ENCODE results near the gene SEC23A. TPM values are rescaled to one million over a fixed set of nuclear protein-coding genes. Genes with fewer than 3 reads are reported as not detected.
"Not testable (repeated sequence)": the region's sequence is repeated elsewhere in the genome, so short reads cannot be mapped to it uniquely, and the experiment has no call there.

SEC23A gene
- polyA plus RNA-seq, 2 of the 4 experiments (the other 2 are of a cell fraction): 96.4 to 176 TPM

DNA sequence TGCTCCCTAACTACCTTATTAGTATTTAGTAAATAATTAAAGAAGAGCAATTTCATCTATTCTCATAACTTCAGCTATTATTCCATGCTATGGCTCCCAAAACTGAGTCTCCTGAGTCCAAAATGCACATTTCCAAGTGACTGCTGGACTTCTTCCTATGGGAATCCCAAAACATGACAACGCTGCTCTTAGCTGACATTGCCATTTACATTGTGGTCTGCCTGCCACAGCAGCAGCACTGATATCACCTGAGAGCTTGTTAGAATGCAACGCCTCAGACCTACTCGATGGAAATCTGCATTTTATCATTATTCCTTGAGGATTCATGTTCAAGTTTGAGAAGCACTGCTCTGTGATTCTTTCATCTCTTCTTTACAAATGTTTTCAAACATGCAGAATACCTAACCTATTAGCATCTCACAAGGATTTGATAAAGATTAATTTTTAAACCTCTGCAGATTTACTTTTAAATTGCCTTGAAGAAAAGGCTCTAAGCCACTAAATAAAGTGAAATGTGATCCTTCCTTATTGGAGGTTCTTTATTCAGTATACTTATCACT is 77.7 kb downstream of the SEC23A start:
- ChIA-PET POLR2A (no interaction called here), CTCF (interaction anchor here (0.6 to 2.0 kb wide), 4 partner anchors 8 to 276 kb away, joined by 3 to 8 read pairs (median 5); no protein-coding TSS in a partner anchor)
- H3K4me1 ChIP-seq: peaks cover 11% of the 10 kb centered on the region; the same call in 2 of the 3 replicates
- 70% methylated on average over 3 of the region's 3 CpGs for WGBS (ENCODE audit: missing lambda C conversion rate)
- FAIRE-seq: no peak
- no peak overlapping the region for H3K4me3 ChIP-seq
- DNase-seq (ENCODE audit: low read depth in 1 of 2, low spot score in 1 of 2): no peak
- no peak for ATAC-seq
- H3K27ac ChIP-seq: no peak overlapping the region
- H3K9me3 ChIP-seq: no peaks in the 10 kb centered on the region
- H3K4me2 ChIP-seq: no peak overlapping the region
- TF ChIP-seq, protein P1, sequence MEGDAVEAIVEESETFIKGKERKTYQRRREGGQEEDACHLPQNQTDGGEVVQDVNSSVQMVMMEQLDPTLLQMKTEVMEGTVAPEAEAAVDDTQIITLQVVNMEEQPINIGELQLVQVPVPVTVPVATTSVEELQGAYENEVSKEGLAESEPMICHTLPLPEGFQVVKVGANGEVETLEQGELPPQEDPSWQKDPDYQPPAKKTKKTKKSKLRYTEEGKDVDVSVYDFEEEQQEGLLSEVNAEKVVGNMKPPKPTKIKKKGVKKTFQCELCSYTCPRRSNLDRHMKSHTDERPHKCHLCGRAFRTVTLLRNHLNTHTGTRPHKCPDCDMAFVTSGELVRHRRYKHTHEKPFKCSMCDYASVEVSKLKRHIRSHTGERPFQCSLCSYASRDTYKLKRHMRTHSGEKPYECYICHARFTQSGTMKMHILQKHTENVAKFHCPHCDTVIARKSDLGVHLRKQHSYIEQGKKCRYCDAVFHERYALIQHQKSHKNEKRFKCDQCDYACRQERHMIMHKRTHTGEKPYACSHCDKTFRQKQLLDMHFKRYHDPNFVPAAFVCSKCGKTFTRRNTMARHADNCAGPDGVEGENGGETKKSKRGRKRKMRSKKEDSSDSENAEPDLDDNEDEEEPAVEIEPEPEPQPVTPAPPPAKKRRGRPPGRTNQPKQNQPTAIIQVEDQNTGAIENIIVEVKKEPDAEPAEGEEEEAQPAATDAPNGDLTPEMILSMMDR (IDR thresholded peaks at IDR 0.05): no peak
- no peak for TF ChIP-seq CHD4 (IDR thresholded peaks at IDR 0.05; ENCODE audit: borderline replicate concordance)
- TF ChIP-seq ZFP36 (IDR thresholded peaks at IDR 0.05; ENCODE audit: borderline replicate concordance, partially characterized antibody): no peak
- TF ChIP-seq ZSCAN20 (CRISPR knock-in tag; IDR thresholded peaks at IDR 0.05): no peak
- TF ChIP-seq, protein P2, sequence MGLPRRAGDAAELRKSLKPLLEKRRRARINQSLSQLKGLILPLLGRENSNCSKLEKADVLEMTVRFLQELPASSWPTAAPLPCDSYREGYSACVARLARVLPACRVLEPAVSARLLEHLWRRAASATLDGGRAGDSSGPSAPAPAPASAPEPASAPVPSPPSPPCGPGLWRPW (IDR thresholded peaks at IDR 0.05): no peak
- TF ChIP-seq EHMT2 (IDR thresholded peaks at IDR 0.05; ENCODE audit: low read depth): no peak
- TF ChIP-seq HEYL (CRISPR knock-in tag; IDR thresholded peaks at IDR 0.05): no peak
- TF ChIP-seq, protein P3, sequence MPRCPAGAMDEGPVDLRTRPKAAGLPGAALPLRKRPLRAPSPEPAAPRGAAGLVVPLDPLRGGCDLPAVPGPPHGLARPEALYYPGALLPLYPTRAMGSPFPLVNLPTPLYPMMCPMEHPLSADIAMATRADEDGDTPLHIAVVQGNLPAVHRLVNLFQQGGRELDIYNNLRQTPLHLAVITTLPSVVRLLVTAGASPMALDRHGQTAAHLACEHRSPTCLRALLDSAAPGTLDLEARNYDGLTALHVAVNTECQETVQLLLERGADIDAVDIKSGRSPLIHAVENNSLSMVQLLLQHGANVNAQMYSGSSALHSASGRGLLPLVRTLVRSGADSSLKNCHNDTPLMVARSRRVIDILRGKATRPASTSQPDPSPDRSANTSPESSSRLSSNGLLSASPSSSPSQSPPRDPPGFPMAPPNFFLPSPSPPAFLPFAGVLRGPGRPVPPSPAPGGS (IDR thresholded peaks at IDR 0.05): no peak
- TF ChIP-seq RAD21 (conservative IDR thresholded peaks at IDR 0.05 in 1 of 2, IDR thresholded peaks at IDR 0.05 in 1 of 2): no peak
- TF ChIP-seq HOXB5 (CRISPR knock-in tag; IDR thresholded peaks at IDR 0.05): no peak
- TF ChIP-seq HOXA7 (CRISPR knock-in tag; IDR thresholded peaks at IDR 0.05): no peak

DNA sequence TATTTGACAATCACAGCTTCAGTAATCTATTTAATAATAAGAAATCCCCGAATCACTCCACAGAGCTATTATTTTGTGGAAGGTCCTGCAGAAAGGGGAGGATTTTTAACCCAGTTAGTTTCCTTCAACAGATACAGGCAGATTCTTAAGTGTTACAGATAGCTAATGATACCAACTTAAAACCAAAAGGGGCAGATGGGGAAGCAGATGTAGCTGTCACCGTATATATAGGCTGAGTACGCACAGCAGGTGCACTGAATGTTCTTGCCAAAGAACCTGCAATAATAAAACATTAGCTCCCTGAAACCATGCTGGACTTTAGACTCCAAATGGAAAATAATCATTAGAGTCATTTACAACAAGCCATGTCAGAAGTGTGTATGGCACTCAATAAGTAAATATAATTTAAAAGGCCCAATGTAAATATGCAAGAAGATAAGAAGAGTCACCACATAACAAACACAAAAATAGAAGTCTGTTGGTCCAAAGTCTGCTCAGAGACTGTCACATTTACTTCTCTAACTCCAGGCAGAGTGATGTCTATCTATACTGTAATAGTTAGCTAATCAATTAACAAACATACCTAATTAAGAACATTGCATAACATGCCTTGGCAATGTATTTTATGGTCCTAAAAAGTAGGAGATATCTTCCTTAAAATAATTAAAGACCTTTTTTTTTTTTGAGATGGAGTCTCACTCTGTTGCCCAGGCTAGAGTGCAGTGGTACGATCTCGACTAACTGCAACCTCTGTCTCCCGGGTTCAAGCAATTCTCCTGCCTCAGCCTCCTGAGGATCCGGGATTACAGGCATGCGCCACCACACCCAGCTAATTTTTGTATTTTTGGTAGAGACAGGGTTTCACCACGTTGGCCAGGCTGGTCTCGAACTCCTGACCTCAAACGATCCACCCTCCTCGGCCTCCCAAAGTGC is 78.8 kb downstream of the SEC23A start:
- TF ChIP-seq FOSB (CRISPR knock-in tag; IDR thresholded peaks at IDR 0.05) (no peak), EHMT2 (IDR thresholded peaks at IDR 0.05; ENCODE audit: low read depth) (no peak), EP300 (IDR thresholded peaks at IDR 0.05) (no peak), JUN (IDR thresholded peaks at IDR 0.05) (no peak), ESRRA (IDR thresholded peaks at IDR 0.05; ENCODE audit: borderline replicate concordance, low read length) (no peak), TP53 (CRISPR knock-in tag; IDR thresholded peaks at IDR 0.05) (no peak), CBX2 (IDR thresholded peaks at IDR 0.05; ENCODE audit: borderline replicate concordance, low read depth) (no peak), FOXS1 (CRISPR knock-in tag; IDR thresholded peaks at IDR 0.05) (no peak), POLR2AphosphoS2 (conservative IDR thresholded peaks at IDR 0.05; ENCODE audit: low read length) (no peak), HEYL (CRISPR knock-in tag; IDR thresholded peaks at IDR 0.05) (no peak), ZC3H11A (IDR thresholded peaks at IDR 0.05) (no peak), TFCP2L1 (CRISPR knock-in tag; IDR thresholded peaks at IDR 0.05) (no peak)
- TF ChIP-seq, protein P2 (IDR thresholded peaks at IDR 0.05): no peak
- TF ChIP-seq, protein P4, sequence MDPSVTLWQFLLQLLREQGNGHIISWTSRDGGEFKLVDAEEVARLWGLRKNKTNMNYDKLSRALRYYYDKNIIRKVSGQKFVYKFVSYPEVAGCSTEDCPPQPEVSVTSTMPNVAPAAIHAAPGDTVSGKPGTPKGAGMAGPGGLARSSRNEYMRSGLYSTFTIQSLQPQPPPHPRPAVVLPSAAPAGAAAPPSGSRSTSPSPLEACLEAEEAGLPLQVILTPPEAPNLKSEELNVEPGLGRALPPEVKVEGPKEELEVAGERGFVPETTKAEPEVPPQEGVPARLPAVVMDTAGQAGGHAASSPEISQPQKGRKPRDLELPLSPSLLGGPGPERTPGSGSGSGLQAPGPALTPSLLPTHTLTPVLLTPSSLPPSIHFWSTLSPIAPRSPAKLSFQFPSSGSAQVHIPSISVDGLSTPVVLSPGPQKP (IDR thresholded peaks at IDR 0.05; ENCODE audit: low read depth, low read length): no peak
- peaks cover 11% of the 10 kb centered on the region; the same call in 2 of the 3 replicates for H3K4me1 ChIP-seq
- ChIA-PET CTCF (interaction anchor here (1.1 to 1.9 kb wide), 3 partner anchors 9 to 11 kb away, joined by 3 to 8 read pairs (median 6); no protein-coding TSS in a partner anchor), POLR2A (no interaction called here)
- no peak overlapping the region for H3K4me3 ChIP-seq
- H3K9me3 ChIP-seq: no peaks in the 10 kb centered on the region
- ATAC-seq (no peak), DNase-seq (ENCODE audit: low read depth in 1 of 2, low spot score in 1 of 2) (no peak), FAIRE-seq (no peak)
- H3K27ac ChIP-seq: no peak overlapping the region
- 89% methylated on average over 12 of the region's 12 CpGs for WGBS (ENCODE audit: missing lambda C conversion rate)
- H3K4me2 ChIP-seq: no peak overlapping the region; the same call in 2 of the 3 replicates

DNA sequence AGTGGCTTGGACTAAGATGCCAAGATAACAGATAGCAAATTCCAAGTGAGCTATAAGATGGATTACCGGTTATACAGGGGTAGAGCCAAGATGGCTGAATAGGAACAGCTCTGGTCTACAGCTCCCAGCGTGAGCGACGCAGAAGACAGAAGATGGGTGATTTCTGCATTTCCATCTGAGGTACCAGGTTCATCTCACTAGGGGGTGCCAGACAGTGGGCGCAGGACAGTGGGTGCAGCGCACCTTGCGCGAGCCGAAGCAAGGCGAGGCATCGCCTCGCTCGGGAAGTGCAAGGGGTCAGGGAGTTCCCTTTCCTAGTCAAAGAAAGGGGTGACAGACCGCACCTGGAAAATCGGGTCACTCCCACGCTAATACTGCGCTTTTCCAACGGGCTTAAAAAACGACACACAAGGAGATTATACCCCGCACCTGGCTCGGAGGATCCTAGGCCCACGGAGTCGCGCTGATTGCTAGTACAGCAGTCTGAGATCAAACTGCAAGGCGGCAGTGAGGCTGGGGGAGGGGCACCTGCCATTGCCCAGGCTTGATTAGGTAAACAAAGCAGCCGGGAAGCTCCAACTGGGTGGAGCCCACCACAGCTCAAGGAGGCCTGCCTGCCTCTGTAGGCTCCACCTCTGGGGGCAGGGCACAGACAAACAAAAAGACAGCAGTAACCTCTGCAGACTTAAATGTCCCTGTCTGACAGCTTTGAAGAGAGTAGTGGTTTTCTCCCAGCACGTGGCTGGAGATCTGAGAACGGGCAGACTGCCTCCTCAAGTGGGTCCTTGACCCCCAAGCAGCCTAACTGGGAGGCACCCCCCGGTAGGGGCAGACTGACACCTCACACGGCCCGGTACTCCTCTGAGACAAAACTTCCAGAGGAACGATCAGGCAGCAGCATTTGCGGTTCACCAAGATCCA is 85.7 kb downstream of the SEC23A start:
- FAIRE-seq; DNase-seq (ENCODE audit: low read depth in 1 of 2, low spot score in 1 of 2); ATAC-seq; POLR2A ChIA-PET; H3K27ac ChIP-seq; H3K9me3 ChIP-seq; H3K4me2 ChIP-seq; H3K4me1 ChIP-seq; H3K4me3 ChIP-seq: not testable (repeated sequence)
- WGBS (ENCODE audit: missing lambda C conversion rate): 95% methylated on average over 31 of the region's 33 CpGs
- CTCF ChIA-PET: interaction anchor here (1.1 to 3.0 kb wide), 5 partner anchors 8 to 295 kb away, joined by 3 to 9 read pairs (median 5); no protein-coding TSS in a partner anchor

Measured in A549 (cell line).